ENCODE measurements around the gene HIP1. TPM values are rescaled to one million over a fixed set of nuclear protein-coding genes. Genes with fewer than 3 reads are reported as not detected.
A peak's percentile ranks its signal among the peaks of the same experiment; 100 is the strongest.

HIP1 gene
- total and polyA plus RNA-seq, 2 of the 4 experiments (the other 2 are of a cell fraction) = 6.8 to 10.0 TPM

DNA sequence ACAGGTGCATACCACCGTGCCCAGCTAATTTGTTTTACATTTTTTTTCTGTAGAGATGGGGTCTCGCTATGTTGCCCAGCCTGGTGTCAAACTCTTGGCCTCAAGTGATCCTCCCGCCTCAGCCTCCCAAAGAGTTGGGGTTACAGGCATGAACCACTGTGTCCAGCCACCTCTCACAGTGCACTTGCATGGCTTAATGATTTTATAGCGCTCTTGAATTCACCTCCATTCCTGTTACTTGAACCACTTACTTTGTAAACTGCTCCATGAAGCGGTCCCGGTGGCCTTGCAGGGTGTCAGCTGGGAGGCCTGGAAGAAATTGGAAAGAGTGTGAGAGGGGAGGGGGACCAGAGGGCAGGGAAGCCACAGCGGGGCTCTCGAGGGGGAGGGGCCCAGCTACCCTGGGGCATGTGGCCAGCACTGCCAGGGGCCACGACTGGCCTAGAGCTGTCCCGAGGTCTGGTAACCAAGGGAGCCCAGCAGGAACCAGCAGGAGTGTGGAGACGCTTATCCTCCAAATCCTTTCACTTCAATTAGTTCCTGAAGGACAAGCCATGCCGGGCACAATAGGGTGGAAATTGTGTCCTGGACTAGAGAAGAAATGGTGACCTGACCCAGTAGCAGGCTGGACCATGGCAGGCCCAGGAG lies 170.7 kb downstream of the HIP1 start:
- H3K27ac ChIP-seq (ENCODE audit: insufficient read depth, low read length) = no peak overlapping the region
- H3K14ac ChIP-seq (replicated peaks; ENCODE audit: low read depth, low read length) = no peak overlapping the region
- H3K18ac ChIP-seq (ENCODE audit: low read depth, low read length) = no peak overlapping the region
- H4K8ac ChIP-seq (ENCODE audit: low read depth in 2 of 2, low read length in 2 of 2) = no peak overlapping the region
- no peak overlapping the region for H3K23ac ChIP-seq (ENCODE audit: low read depth, low read length)
- H2AFZ ChIP-seq (replicated peaks; ENCODE audit: low read length, poor library complexity) = no peak overlapping the region
- BruUV-seq (replicated peaks) = no TSS peak
- no peak for ATAC-seq (ENCODE audit: low read depth)
- dilution Hi-C loops (cut with HindIII; ENCODE audit: low sequenced_read_pairs, unreplicated experiment) = no loop called here
- no peak overlapping the region for H2BK120ac ChIP-seq (ENCODE audit: low read depth, low read length)
- in situ Hi-C loops (cut with MboI; ENCODE audit: low sequenced_read_pairs) = no loop called here
- intact Hi-C loops (cut with micrococcal nuclease) = no loop called here
- ChIA-PET CTCF (no interaction called here), POLR2A (ENCODE audit: unreplicated experiment) (no interaction called here)
- H2BK20ac ChIP-seq (ENCODE audit: low read depth, low read length) = no peak overlapping the region
- H2BK15ac ChIP-seq (ENCODE audit: low read depth, low read length) = no peak overlapping the region
- H2BK5ac ChIP-seq (ENCODE audit: low read depth, low read length, poor library complexity, severe bottlenecking) = no peak overlapping the region
- no peak overlapping the region for H3K56ac ChIP-seq (ENCODE audit: extremely low read depth, insufficient read depth, low read length)
- peaks cover 4% of the 10 kb centered on the region; the same call in 1 of the 2 replicates for H4K20me1 ChIP-seq (ENCODE audit: insufficient read depth, low read length)
- H3K4ac ChIP-seq (ENCODE audit: low read depth, low read length) = no peak overlapping the region
- no peak overlapping the region for H4K5ac ChIP-seq (ENCODE audit: low read depth, low read length)
- no peak for DNase-seq
- peaks cover 20% of the 10 kb centered on the region for H3K36me3 ChIP-seq (ENCODE audit: control insufficient read depth, insufficient read depth, low read length)
- no peaks in the 10 kb centered on the region for H3K9me3 ChIP-seq (ENCODE audit: control insufficient read depth, insufficient read depth, low read length)
- H3K4me1 ChIP-seq (ENCODE audit: control insufficient read depth, insufficient read depth, low read length) = peaks cover 6% of the 10 kb centered on the region
- no peak overlapping the region for H3K4me2 ChIP-seq (ENCODE audit: low read depth, low read length)
- no peaks in the 10 kb centered on the region for H3K79me1 ChIP-seq (ENCODE audit: low read depth in 1 of 2, low read length in 2 of 2)
- H2AK5ac ChIP-seq (ENCODE audit: low read depth, low read length) = no peak overlapping the region
- H3K4me3 ChIP-seq (ENCODE audit: insufficient read depth, low read depth, low read length) = no peak overlapping the region
- H3K9ac ChIP-seq (ENCODE audit: low read depth, low read length) = no peak overlapping the region
- TF ChIP-seq CEBPB (IDR thresholded peaks at IDR 0.05; ENCODE audit: low read depth, low read length) = no peak
- no peak for TF ChIP-seq RAD21 (IDR thresholded peaks at IDR 0.05; ENCODE audit: low read length)
- TF ChIP-seq MXI1 (IDR thresholded peaks at IDR 0.05; ENCODE audit: borderline replicate concordance, low read depth, low read length) = no peak
- no peak for TF ChIP-seq MAFK (IDR thresholded peaks at IDR 0.05; ENCODE audit: low read depth, low read length)
- TF ChIP-seq, protein P1, sequence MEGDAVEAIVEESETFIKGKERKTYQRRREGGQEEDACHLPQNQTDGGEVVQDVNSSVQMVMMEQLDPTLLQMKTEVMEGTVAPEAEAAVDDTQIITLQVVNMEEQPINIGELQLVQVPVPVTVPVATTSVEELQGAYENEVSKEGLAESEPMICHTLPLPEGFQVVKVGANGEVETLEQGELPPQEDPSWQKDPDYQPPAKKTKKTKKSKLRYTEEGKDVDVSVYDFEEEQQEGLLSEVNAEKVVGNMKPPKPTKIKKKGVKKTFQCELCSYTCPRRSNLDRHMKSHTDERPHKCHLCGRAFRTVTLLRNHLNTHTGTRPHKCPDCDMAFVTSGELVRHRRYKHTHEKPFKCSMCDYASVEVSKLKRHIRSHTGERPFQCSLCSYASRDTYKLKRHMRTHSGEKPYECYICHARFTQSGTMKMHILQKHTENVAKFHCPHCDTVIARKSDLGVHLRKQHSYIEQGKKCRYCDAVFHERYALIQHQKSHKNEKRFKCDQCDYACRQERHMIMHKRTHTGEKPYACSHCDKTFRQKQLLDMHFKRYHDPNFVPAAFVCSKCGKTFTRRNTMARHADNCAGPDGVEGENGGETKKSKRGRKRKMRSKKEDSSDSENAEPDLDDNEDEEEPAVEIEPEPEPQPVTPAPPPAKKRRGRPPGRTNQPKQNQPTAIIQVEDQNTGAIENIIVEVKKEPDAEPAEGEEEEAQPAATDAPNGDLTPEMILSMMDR (conservative IDR thresholded peaks at IDR 0.05; ENCODE audit: low read depth, low read length) = no peak
- no peak for TF ChIP-seq FOS (IDR thresholded peaks at IDR 0.05; ENCODE audit: low read depth, low read length)
- no peak for TF ChIP-seq POLR2A (IDR thresholded peaks at IDR 0.05; ENCODE audit: low read depth, low read length)
- no peak for TF ChIP-seq RCOR1 (IDR thresholded peaks at IDR 0.05; ENCODE audit: insufficient replicate concordance, low read length)
- TF ChIP-seq SMC3 (IDR thresholded peaks at IDR 0.05; ENCODE audit: low read depth, low read length) = no peak
- no peak for TF ChIP-seq CHD1 (IDR thresholded peaks at IDR 0.05; ENCODE audit: low read depth, low read length)
- TF ChIP-seq, protein P2, sequence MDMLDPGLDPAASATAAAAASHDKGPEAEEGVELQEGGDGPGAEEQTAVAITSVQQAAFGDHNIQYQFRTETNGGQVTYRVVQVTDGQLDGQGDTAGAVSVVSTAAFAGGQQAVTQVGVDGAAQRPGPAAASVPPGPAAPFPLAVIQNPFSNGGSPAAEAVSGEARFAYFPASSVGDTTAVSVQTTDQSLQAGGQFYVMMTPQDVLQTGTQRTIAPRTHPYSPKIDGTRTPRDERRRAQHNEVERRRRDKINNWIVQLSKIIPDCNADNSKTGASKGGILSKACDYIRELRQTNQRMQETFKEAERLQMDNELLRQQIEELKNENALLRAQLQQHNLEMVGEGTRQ (IDR thresholded peaks at IDR 0.05; ENCODE audit: low read depth, low read length) = no peak
- TF ChIP-seq BHLHE40 (IDR thresholded peaks at IDR 0.05; ENCODE audit: low read depth, low read length) = no peak
- TF ChIP-seq NFE2L2 (IDR thresholded peaks at IDR 0.05; ENCODE audit: low read depth, low read length) = no peak
- no peak for TF ChIP-seq RFX5 (IDR thresholded peaks at IDR 0.05; ENCODE audit: low read depth, low read length)
- 0 out of 2 replicates have a peak, but pooled peaks cover 4% of the 10 kb centered on the region for H3K9me1 ChIP-seq (ENCODE audit: insufficient read depth, low read length)
- peak overlapping the region; percentile 28 for H2AK9ac ChIP-seq (replicated peaks; ENCODE audit: low read depth, low read length, poor library complexity)
- H4K91ac ChIP-seq (ENCODE audit: insufficient read depth, low read depth, low read length) = no peak overlapping the region
- H3K27me3 ChIP-seq (ENCODE audit: control insufficient read depth, insufficient read depth, low read length) = no peaks in the 10 kb centered on the region
- WGBS, 2 experiments (ENCODE audit: extremely low coverage in 2 of 2, insufficient read length in 1 of 2) = no CpG with 5 or more reads among the region's 12 CpGs
